OCI-LY3 (cell line): ENCODE measurements around the gene DPP6.

Experiments used
- EZH2phosphoT487 ChIP-seq: fragments of 200-600 bp; shearing (Covaris generic); IDR thresholded peaks from 2 replicates; pipeline ENCODE4 v1.6.1; 2018; ENCODE audit warnings: antibody characterized with exemption, mixed run types, low read depth
- TF ChIP-seq, protein P1 (sequence below): fragments of 200-600, 300-600 bp; sonication (generic); IDR thresholded peaks from 2 replicates; pipeline ENCODE4 v1.5.1; 2014; ENCODE audit warnings: antibody characterized with exemption, low read length, low read depth

- TF ChIP-seq, protein P1, sequence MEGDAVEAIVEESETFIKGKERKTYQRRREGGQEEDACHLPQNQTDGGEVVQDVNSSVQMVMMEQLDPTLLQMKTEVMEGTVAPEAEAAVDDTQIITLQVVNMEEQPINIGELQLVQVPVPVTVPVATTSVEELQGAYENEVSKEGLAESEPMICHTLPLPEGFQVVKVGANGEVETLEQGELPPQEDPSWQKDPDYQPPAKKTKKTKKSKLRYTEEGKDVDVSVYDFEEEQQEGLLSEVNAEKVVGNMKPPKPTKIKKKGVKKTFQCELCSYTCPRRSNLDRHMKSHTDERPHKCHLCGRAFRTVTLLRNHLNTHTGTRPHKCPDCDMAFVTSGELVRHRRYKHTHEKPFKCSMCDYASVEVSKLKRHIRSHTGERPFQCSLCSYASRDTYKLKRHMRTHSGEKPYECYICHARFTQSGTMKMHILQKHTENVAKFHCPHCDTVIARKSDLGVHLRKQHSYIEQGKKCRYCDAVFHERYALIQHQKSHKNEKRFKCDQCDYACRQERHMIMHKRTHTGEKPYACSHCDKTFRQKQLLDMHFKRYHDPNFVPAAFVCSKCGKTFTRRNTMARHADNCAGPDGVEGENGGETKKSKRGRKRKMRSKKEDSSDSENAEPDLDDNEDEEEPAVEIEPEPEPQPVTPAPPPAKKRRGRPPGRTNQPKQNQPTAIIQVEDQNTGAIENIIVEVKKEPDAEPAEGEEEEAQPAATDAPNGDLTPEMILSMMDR = no peak
- TF ChIP-seq EZH2phosphoT487 = no peak
Observed at GRCh38 chr7:154505362-154505761, 453.2 kb downstream of the DPP6 start.
